HCT116 (cell line): ENCODE measurements around the gene SERINC3. TPM values are rescaled to one million over a fixed set of nuclear protein-coding genes. Genes with fewer than 3 reads are reported as not detected.

Experiments used
- ATAC-seq: fragments of 200-7000 bp; cut with Tn5 transposase; 2 replicates; pipeline ENCODE4 v1.9.1; 2020; ENCODE audit warnings: mild to moderate bottlenecking, moderate library complexity
- BruUV-seq: library from RNA; stranded (reverse); fragments of 400-500 nt; replicated peaks from 2 replicates; lab custom pipeline; 2021; lab: Mats Ljungman, UMichigan
- CTCF ChIA-PET: fragments of 300-600 bp; sonication (Branson Sonifier 250); formaldehyde crosslinking; loops from one replicate; lab custom pipeline; 2021; ENCODE audit warnings: antibody characterized with exemption; lab: Charles Lee
- POLR2A ChIA-PET: fragments of 300-600, 350-600 bp; sonication (Branson Sonifier 250); formaldehyde crosslinking; loops from one replicate; lab custom pipeline; 2021; ENCODE audit warnings: antibody characterized with exemption; lab: Charles Lee
- RAD21 ChIA-PET, 2 experiments: fragments of 300-600 bp; sonication (Branson Sonifier 250); formaldehyde crosslinking; loops; one replicate each; lab custom pipeline; 2023; ENCODE audit warnings: low total read pairs in 2 of 2; ENCODE audit not compliant: uncharacterized antibody in 2 of 2, unreplicated experiment in 2 of 2, low non-redundant PET in 1 of 2; lab: Charles Lee
- DNase-seq: peaks from one replicate; pipeline ENCODE4 v3.0.0-alpha.2; 2010; ENCODE audit warnings: low read depth, low spot score
- H2AFZ ChIP-seq: fragments of 200-600 bp; shearing (Covaris generic), sonication (generic); 2 replicates; pipeline ENCODE4 v1.6.1; 2017; ENCODE audit warnings: low read depth, mixed run types, mixed read lengths, antibody characterized with exemption, low read length; ENCODE audit not compliant: poor library complexity, severe bottlenecking
- H3K27ac ChIP-seq: 2 replicates; pipeline ENCODE4 v1.5.1; 2012; ENCODE audit warnings: low read depth, low read length
- H3K27me3 ChIP-seq: fragments of 200-600 bp; sonication (generic); 2 replicates; pipeline ENCODE4 v1.6.1; 2016; ENCODE audit warnings: mixed run types, low read length, mixed read lengths; ENCODE audit not compliant: insufficient read depth
- H3K36me3 ChIP-seq, 2 experiments: fragments of 200-500 bp in 1 of 2; fragments of 200-600 bp in 1 of 2; sonication (Bioruptor generic) in 1 of 2; sonication (generic) in 1 of 2; 2 replicates each; pipeline versions ENCODE4 v1.5.1 to v1.6.1; 2014 to 2016; ENCODE audit warnings: low read length in 2 of 2, inconsistent platforms in 1 of 2, mixed read lengths in 1 of 2, mixed run types in 1 of 2; ENCODE audit not compliant: insufficient read depth in 2 of 2, control insufficient read depth in 1 of 2
- H3K4me1 ChIP-seq, 2 experiments: fragments of 200-600 bp in 1 of 2; sonication (generic) in 1 of 2; 2 replicates each; pipeline versions ENCODE4 v1.5.1 to v1.6.1; 2012 to 2017; ENCODE audit warnings: low read length in 2 of 2, inconsistent platforms in 1 of 2, mild to moderate bottlenecking in 1 of 2, mixed read lengths in 1 of 2, mixed run types in 1 of 2, moderate library complexity in 1 of 2; ENCODE audit not compliant: insufficient read depth in 2 of 2, control insufficient read depth in 1 of 2
- H3K4me2 ChIP-seq: fragments of 200-600 bp; sonication (generic); 2 replicates; pipeline ENCODE4 v1.6.1; 2017; ENCODE audit warnings: mixed run types, low read length, mixed read lengths
- H3K4me3 ChIP-seq, 2 experiments: fragments of 200-600 bp in 1 of 2; sonication (generic) in 1 of 2; replicated peaks in 1 of 2; 2 replicates each; pipeline ENCODE4 v1.5.1; 2011 to 2016; ENCODE audit warnings: low read length in 2 of 2, control low read depth in 1 of 2, low read depth in 1 of 2, mild to moderate bottlenecking in 1 of 2, mixed read lengths in 1 of 2, mixed run types in 1 of 2
- H3K79me2 ChIP-seq: fragments of 200-600 bp; sonication (generic); 2 replicates; pipeline ENCODE4 v1.6.1; 2017; ENCODE audit warnings: mild to moderate bottlenecking, mixed run types, low read length, moderate library complexity, mixed read lengths; ENCODE audit not compliant: insufficient read depth
- H3K9ac ChIP-seq: fragments of 200-600 bp; sonication (generic); 2 replicates; pipeline ENCODE4 v1.6.1; 2016; ENCODE audit warnings: low read length, mixed read lengths
- H3K9me2 ChIP-seq: fragments of 200-600 bp; sonication (generic), shearing (Covaris generic); 2 replicates; pipeline ENCODE4 v1.6.1; 2017; ENCODE audit warnings: mixed run types, mild to moderate bottlenecking, moderate library complexity; ENCODE audit not compliant: insufficient read depth
- H3K9me3 ChIP-seq, 2 experiments: fragments of 200-500 bp in 1 of 2; fragments of 200-600 bp in 1 of 2; sonication (Bioruptor generic) in 1 of 2; sonication (generic) in 1 of 2; 2 replicates each; pipeline ENCODE4 v1.6.1; 2014 to 2017; ENCODE audit warnings: low read length in 2 of 2, mixed read lengths in 2 of 2, inconsistent platforms in 1 of 2, low read depth in 1 of 2, mild to moderate bottlenecking in 1 of 2, mixed run types in 1 of 2, moderate library complexity in 1 of 2; ENCODE audit not compliant: control insufficient read depth in 1 of 2, insufficient read depth in 1 of 2
- H4K20me1 ChIP-seq: fragments of 200-600 bp; sonication (generic), shearing (Covaris generic); 2 replicates; pipeline ENCODE4 v1.6.1; 2017; ENCODE audit warnings: mixed run types, mild to moderate bottlenecking, moderate library complexity; ENCODE audit not compliant: insufficient read depth
- CBX3 ChIP-seq: IDR thresholded peaks from 2 replicates; pipeline ENCODE4 v1.6.1; 2012; ENCODE audit warnings: low read depth
- CEBPB ChIP-seq: IDR thresholded peaks from 2 replicates; pipeline ENCODE4 v1.6.1; 2012; ENCODE audit warnings: low read depth
- ELF1 ChIP-seq: IDR thresholded peaks from 2 replicates; pipeline ENCODE4 v1.6.1; 2012; ENCODE audit warnings: low read depth, borderline replicate concordance
- EZH2 ChIP-seq: fragments of 200-600 bp; sonication (generic); IDR thresholded peaks from 2 replicates; pipeline ENCODE4 v1.6.1; 2017; ENCODE audit warnings: antibody characterized with exemption, mixed run types
- FOSL1 ChIP-seq: IDR thresholded peaks from 2 replicates; pipeline ENCODE4 v1.6.1; 2012; ENCODE audit warnings: low read depth
- JUND ChIP-seq: IDR thresholded peaks from 2 replicates; pipeline ENCODE4 v1.6.1; 2012
- POLR2A ChIP-seq: IDR thresholded peaks from 2 replicates; pipeline ENCODE4 v1.7.0; 2011; ENCODE audit warnings: borderline replicate concordance; ENCODE audit not compliant: insufficient read depth, insufficient read length; ENCODE audit errors: extremely low read depth
- POLR2AphosphoS5 ChIP-seq: IDR thresholded peaks from 2 replicates; pipeline ENCODE4 v1.6.1; 2011; ENCODE audit warnings: mild to moderate bottlenecking, low read depth, low read length, moderate library complexity
- SP1 ChIP-seq: IDR thresholded peaks from 2 replicates; pipeline ENCODE4 v1.6.1; 2012; ENCODE audit warnings: low read depth
- TCF7L2 ChIP-seq: IDR thresholded peaks from 2 replicates; pipeline ENCODE4 v1.7.0; 2011; ENCODE audit warnings: borderline replicate concordance, inconsistent platforms; ENCODE audit not compliant: insufficient read depth, insufficient read length; ENCODE audit errors: extremely low read depth
- ZFX ChIP-seq: fragments of 450-650 bp; IDR thresholded peaks from 2 replicates; pipeline ENCODE4 v1.6.1; 2017
- intact Hi-C: fragments of 100-400 bp; cut with micrococcal nuclease; formaldehyde crosslinking; loops from 2 replicates; pipeline ENCODE4 v1.10.0; 2022
- total RNA-seq: library from RNA; stranded (reverse); gene quantifications from one replicate; pipeline ENCODE4 v1.2.1, GENCODE V29; 2021; ENCODE audit not compliant: unreplicated experiment
- TF ChIP-seq, protein P1 (sequence below): IDR thresholded peaks from 2 replicates; pipeline ENCODE4 v1.6.1; 2012
- TF ChIP-seq, protein P2 (sequence below): IDR thresholded peaks from 2 replicates; pipeline ENCODE4 v1.6.1; 2011; ENCODE audit warnings: mild to moderate bottlenecking, low read length, moderate library complexity; ENCODE audit not compliant: insufficient replicate concordance; ENCODE audit errors: extremely low read depth
- TF ChIP-seq, protein P3 (sequence below): IDR thresholded peaks from 2 replicates; pipeline ENCODE4 v1.6.1; 2012; ENCODE audit warnings: low read depth

SERINC3 gene
- total RNA-seq, 1 experiment from 2014 or later, result 56.8 TPM

DNA sequence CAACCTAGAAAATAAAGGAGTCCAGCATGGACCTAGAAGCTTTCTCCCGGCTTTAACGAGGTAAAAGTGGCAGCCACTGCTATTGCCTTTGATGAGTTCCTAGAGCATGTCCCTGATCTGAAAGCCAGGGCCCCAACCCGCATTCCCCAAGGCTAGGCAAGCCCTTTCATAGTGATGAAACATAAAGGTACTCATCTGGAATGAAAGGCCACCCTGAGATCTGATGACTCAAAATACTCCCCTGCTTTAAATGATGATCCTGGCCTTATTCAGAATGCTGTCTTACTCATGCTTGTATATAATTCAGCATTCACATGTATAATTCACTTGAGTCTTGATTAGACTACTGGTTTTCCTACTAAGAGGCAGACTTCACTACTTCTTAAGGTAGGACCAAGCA is 24.9 kb downstream of the SERINC3 start:
- no peak overlapping the region for H3K9ac ChIP-seq
- peak overlapping the region; percentile 36 for H3K4me2 ChIP-seq
- H3K9me3 ChIP-seq, result no peaks in the 10 kb centered on the region
- TF ChIP-seq POLR2A, result no peak
- TF ChIP-seq FOSL1, result peak; percentile 69
- TF ChIP-seq JUND, result peak; percentile 44
- TF ChIP-seq SP1, result peak; percentile 21; the same call in 1 of the 2 replicates
- TF ChIP-seq POLR2AphosphoS5, result no peak
- peak; percentile 61 for TF ChIP-seq CEBPB
- TF ChIP-seq, protein P1, sequence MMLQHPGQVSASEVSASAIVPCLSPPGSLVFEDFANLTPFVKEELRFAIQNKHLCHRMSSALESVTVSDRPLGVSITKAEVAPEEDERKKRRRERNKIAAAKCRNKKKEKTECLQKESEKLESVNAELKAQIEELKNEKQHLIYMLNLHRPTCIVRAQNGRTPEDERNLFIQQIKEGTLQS, result 0 out of 2 replicates have a peak, but pooled peaks have one; percentile 33
- no peaks in the 10 kb centered on the region for H3K27me3 ChIP-seq
- ChIA-PET POLR2A (no interaction called here), CTCF (no interaction called here), RAD21 (no interaction called here)
- H4K20me1 ChIP-seq, result no peaks in the 10 kb centered on the region
- no peaks in the 10 kb centered on the region for H3K79me2 ChIP-seq
- ATAC-seq (peak; percentile 57), DNase-seq (peak; percentile 39)
- no TSS peak for BruUV-seq
- H3K9me2 ChIP-seq, result no peaks in the 10 kb centered on the region
- peaks cover 11 to 28% of the 10 kb centered on the region in 2 experiments; a peak in 2 of 4 replicates for H3K36me3 ChIP-seq
- H3K4me1 ChIP-seq, result peaks cover 0 to 39% of the 10 kb centered on the region in 2 experiments; a peak in 3 of 4 replicates
- no peak overlapping the region; the same call in 1 of the 2 replicates for H3K27ac ChIP-seq
- no peak overlapping the region for H2AFZ ChIP-seq
- intact Hi-C loops, result no loop called here
- no peak overlapping the region for H3K4me3 ChIP-seq

DNA sequence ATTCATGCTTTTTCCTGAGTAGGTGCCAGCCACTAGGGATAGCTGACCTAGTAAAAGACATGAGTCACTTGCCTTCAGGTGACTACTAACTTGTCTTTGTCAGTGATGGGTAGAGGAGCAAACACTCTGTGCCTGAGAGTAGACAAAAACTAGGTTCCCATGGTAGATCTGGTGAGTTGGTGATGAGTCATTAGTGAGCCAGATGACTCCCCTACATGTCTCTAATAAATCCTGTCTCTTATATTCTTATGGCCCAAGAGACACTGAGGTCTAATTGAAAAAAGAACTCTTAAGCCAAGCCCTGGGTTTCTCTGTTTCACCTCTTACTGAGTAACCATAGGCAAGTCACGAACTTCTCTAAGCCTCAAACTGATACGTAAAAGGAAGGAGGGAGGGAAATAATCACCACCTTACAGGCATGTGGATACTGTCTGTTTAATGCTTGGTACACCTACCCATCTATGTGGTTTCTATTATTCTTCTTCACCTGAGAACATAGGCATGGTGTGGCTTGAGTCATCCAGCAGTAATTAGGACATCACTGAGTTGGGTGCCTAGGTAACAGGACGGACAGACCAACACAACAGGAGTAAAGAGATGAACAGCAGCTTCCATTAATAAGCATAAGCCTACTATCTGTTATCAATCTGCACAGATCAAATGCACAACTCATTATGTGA is 25.9 kb downstream of the SERINC3 start:
- ChIA-PET RAD21 (no interaction called here), CTCF (no interaction called here), POLR2A (no interaction called here)
- no peaks in the 10 kb centered on the region for H4K20me1 ChIP-seq
- no peaks in the 10 kb centered on the region for H3K9me2 ChIP-seq
- no peak overlapping the region for H3K4me3 ChIP-seq
- H3K27me3 ChIP-seq, result no peaks in the 10 kb centered on the region
- ATAC-seq, result peak; percentile 73
- no peaks in the 10 kb centered on the region for H3K9me3 ChIP-seq
- no peaks in the 10 kb centered on the region for H3K79me2 ChIP-seq
- peak overlapping the region; percentile 36 for H3K4me2 ChIP-seq
- H3K27ac ChIP-seq, result no peak overlapping the region; the same call in 1 of the 2 replicates
- BruUV-seq, result no TSS peak
- no peak overlapping the region for H2AFZ ChIP-seq
- peaks cover 0 to 39% of the 10 kb centered on the region in 2 experiments; a peak in 3 of 4 replicates for H3K4me1 ChIP-seq
- DNase-seq, result peak; percentile 77
- intact Hi-C loops, result no loop called here
- peak overlapping the region; percentile 29 for H3K9ac ChIP-seq
- peaks cover 5 to 21% of the 10 kb centered on the region in 2 experiments; a peak in 2 of 4 replicates for H3K36me3 ChIP-seq
- peak; percentile 68 for TF ChIP-seq JUND
- TF ChIP-seq ELF1, result no peak
- no peak for TF ChIP-seq CBX3
- TF ChIP-seq POLR2A, result no peak
- no peak for TF ChIP-seq ZFX
- TF ChIP-seq, protein P2, sequence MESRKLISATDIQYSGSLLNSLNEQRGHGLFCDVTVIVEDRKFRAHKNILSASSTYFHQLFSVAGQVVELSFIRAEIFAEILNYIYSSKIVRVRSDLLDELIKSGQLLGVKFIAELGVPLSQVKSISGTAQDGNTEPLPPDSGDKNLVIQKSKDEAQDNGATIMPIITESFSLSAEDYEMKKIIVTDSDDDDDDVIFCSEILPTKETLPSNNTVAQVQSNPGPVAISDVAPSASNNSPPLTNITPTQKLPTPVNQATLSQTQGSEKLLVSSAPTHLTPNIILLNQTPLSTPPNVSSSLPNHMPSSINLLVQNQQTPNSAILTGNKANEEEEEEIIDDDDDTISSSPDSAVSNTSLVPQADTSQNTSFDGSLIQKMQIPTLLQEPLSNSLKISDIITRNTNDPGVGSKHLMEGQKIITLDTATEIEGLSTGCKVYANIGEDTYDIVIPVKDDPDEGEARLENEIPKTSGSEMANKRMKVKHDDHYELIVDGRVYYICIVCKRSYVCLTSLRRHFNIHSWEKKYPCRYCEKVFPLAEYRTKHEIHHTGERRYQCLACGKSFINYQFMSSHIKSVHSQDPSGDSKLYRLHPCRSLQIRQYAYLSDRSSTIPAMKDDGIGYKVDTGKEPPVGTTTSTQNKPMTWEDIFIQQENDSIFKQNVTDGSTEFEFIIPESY, result no peak
- no peak for TF ChIP-seq TCF7L2
- TF ChIP-seq, protein P3, sequence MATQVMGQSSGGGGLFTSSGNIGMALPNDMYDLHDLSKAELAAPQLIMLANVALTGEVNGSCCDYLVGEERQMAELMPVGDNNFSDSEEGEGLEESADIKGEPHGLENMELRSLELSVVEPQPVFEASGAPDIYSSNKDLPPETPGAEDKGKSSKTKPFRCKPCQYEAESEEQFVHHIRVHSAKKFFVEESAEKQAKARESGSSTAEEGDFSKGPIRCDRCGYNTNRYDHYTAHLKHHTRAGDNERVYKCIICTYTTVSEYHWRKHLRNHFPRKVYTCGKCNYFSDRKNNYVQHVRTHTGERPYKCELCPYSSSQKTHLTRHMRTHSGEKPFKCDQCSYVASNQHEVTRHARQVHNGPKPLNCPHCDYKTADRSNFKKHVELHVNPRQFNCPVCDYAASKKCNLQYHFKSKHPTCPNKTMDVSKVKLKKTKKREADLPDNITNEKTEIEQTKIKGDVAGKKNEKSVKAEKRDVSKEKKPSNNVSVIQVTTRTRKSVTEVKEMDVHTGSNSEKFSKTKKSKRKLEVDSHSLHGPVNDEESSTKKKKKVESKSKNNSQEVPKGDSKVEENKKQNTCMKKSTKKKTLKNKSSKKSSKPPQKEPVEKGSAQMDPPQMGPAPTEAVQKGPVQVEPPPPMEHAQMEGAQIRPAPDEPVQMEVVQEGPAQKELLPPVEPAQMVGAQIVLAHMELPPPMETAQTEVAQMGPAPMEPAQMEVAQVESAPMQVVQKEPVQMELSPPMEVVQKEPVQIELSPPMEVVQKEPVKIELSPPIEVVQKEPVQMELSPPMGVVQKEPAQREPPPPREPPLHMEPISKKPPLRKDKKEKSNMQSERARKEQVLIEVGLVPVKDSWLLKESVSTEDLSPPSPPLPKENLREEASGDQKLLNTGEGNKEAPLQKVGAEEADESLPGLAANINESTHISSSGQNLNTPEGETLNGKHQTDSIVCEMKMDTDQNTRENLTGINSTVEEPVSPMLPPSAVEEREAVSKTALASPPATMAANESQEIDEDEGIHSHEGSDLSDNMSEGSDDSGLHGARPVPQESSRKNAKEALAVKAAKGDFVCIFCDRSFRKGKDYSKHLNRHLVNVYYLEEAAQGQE, result no peak
- no peak for TF ChIP-seq EZH2
- TF ChIP-seq FOSL1, result peak; percentile 81
